GM20431 (cell line): ENCODE data around the gene DRICH1.
"Not testable (repeated sequence)": the region's sequence is repeated elsewhere in the genome, so short reads cannot be mapped to it uniquely, and the experiment has no call there.

Experiments
- in situ Hi-C: fragments of 300-500 bp; cut with MseI, MboI; formaldehyde crosslinking; loops from one replicate; pipeline ENCODE4 v1.15.0; 2020; ENCODE audit warnings: low sequenced_read_pairs; ENCODE audit not compliant: unreplicated experiment

DRICH1 gene

GRCh38 chr22:23632178-23632577 is at the start of gene DRICH1:
Gene DRICH1, minus strand, starts transcription at chr22:23632321. Its CDS starts 298 bp downstream, at chr22:23632023.
- in situ Hi-C loops = no loop called here

DNA sequence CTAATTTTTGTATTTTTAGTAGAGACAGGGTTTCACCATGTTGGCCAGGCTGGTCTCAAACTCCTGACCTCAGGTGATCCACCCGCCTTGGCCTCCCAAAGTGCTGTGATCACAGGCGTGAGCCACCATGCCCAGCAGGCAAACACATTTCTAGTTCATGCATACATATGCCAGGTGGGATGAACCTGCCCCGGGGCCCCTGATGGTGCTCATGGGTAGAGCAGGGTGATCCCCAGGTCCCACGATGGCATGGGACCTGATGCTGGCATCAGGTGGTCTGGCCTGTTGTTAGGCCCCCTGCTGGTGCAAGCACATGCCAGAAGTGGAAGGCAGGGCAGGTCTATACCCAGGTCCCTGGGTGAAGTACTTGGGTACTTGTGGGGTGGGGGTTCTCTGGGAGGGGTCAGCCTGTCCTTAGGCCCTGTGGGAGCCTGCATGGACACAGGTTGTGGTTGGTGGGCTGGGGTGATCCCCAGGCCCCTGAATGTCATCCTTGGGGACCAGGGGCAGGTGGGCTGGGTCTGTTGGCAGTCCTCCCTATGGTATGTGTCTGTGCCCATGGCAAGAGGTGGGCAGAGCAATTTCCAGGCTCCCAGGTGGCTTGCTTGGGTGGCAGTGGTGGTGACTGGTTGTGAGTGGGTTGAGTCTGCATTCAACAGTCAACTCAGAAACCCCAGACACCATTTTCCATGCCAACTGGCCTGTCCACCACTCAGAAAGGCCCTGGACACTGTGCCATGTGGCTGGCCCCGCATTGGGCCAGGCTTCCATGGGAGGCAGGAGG is 49.1 kb upstream of the DRICH1 start:
- in situ Hi-C loops = no loop called here

DNA sequence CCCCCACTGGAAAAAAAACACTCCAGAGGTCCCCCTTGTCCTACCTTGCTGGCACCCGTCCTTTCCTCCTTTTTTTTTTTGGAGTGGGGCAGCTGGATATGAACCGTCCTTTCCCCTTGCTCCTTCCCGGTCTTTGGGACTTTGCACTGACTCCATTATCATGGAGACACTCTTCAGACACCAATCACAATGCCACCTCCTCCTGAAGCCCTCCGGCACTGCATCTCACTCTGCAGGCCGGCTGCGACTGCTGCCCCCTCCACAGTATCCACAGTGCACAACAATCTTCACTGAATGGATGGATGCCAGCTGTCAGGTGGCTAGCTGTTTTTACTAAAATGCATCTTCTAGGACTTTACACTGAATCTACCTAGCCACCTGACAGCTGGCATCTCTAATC is 46.0 kb upstream of the DRICH1 start:
- in situ Hi-C loops = no loop called here

DNA sequence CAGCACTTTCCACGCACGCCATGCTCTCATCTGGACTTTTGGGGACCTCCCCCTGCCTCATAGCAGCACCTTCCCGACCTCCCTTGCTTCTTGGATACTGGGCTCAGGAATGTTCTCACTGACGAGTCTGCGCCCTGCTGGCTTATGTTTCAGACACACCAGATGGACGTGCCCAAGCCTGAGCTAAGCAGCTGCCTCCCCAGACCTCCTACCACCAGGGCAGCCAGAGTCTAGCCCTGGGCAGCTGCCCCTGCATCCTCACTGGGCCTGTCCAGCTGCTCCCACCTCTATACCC is 45.5 kb upstream of the DRICH1 start:
- in situ Hi-C loops = no loop called here

GRCh38 chr22:23676841-23677700 is 45.0 kb upstream of the DRICH1 start:
- in situ Hi-C loops = not testable (repeated sequence)

DNA sequence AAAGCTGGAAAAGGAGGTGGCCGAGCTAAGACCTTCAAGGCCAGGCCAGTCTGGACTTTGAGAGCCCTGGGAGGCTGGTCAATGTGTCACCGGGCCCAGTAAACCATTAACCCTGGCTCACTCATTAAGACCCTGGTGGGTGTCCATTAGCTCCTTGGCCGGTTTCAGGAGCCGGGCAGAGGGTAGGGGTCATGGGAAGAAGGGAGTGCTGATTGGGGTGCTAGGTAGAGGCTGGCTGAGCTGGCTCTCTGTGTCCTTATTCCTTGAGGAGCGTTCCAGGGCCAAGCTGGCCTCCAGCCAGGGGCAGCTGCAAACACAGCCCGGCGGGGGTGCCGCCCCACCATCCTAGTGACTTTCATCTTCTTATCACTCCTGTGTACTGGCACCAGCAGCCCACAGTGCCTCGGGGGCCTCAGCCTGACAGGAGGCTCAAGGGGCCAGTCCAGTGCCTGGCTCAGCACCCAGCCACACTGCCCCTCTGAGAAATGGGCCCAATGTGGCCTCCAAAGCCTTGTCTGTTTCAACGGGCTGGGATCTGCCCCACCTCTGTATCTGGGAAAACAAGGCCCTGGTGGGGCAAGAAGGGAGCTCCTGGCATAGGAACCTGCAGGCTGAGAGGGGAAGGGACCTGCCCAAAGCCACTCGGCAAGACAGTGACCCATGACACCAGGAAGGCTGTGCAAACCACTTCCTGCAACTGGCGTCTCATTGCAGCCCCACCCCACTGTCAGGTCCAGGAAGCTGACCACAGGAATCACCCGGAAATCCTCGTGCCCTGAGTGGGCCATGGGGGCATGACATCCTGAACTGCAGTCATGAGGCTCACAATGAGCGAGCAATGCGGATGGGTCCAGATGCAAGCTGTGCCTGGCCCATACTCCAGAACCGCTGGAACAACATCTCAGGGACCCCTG is 43.6 kb upstream of the DRICH1 start:
- in situ Hi-C loops = no loop called here

DNA sequence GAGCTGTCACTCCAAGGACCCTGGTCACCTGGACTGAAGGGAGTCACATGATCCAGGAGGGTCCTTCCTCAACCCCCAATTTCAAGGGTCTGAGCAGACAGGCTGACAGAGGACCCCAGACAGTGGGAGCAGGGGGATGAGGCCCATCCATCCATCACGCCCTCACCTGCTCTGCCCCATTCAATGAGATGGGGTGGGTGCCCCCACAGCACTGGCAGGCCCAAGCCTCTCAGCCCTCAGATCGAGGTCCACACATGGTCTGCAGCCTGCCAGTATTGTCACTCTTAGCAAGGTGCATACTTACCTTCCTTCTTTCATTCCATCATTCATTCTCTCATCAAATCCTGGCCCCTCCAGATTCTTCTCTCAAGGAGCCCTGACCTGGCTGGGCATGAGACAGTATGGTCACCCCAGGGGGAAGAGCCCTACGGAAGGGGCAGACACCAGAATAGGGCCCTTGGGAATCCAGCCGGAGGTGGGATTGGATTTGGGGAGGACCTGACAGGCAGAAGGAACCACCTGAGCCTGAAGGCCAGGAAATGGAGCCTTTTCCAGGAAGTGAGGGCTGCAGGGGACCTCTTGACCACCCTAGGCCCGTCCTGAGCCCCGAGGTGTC is 42.9 kb upstream of the DRICH1 start:
- in situ Hi-C loops = not testable (repeated sequence)

DNA sequence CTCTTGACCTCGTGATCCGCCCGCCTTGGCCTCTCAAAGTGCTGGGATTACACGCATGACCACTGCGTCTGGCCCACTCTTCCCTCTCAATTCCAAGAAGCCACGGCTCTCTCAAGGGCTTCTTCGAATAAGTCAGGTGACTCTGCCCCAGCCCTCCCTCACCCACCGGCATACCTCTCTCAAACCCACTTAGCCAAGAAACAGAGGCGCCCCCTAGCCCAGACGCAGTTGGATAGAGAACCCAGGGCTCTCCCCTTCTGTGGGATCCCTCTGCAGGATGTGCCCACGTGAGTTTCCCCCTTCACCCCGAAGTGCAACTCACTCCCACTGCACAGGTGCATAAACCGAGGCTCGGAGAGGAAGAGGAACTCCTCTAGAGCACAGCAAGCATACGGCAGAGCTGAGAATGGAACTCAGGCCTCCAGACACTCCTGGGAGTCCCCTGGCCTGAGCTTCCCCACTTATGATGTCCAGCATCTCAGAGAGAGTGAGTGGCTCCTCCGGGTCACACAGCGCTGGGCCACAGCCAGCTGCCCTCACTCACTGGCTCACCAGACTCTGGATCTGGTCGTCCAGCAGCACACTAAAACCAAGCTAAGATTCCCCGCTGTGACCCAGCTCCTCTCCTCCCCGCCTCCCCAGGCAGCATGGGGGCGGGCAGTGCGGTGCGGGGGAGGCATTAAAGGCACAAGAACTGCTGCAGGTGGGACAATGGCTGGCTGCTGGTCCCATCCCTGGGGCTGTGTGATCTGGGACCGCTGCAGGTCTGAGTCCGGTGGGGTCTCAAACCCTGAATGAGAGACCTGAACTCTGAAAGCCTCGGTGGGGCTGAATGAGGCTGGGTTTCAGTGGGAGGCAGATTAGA is 41.9 kb upstream of the DRICH1 start:
- in situ Hi-C loops = no loop called here

DNA sequence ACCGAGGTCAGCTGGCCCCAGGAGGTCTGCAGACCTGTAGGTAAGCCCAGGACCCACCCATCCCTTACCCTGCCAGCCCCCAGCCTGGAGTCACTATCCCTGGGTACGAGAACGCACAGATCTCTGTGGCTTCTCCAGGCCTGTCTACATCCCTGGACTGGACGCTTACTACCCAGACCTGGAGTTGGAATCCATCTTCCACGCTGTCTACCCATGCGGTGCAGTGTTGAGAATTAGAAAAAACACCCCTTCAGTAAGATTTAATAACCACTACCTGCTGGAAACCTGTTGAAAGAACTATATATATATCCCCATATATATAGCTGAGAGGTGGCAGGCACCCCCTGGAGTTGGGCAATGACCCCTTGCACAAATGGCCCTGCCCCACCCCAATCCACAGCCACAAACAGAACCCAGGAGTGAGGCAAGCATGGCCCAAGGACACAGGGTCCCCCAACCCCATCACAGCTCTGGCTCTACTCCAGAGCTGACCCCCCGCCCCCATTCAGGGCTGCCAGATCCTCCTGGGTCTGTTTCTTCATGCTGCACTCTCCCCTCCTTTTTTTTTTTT is 41.0 kb upstream of the DRICH1 start:
- in situ Hi-C loops = no loop called here

DNA sequence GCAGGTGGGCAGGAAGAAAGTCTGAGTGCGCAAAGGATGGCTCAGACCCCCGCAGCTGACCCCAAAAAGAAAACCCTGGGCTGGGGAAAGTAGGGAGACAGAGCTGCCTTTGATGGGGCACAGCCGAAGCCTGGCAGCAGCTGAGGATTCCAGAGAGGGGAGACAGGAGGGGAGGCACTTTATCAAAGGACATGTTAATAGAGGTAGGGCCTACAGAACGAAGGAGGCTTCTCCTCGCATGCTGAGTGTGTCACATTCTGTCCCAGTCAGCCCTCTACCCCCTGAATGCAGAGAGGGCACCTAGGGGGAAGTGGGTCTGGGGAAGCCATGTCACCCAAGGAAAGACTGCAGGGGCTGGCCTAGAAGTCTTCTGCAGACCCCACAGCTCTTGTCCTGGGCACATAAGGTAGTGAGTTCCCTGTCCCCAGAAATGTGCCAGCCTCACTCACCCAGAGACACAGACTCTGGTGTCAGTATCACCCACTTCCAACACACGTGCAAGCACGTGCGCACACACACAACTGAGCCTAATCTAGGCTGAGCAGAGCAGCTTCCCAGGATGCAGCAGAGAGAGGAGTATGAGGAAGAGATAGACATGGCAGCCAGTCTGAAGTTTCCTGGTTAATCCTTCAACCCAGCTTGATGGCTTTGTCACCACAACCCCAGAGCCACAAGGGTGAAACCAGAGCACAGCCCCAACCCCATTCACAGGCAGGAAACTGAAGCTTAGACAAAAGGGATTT is 40.4 kb upstream of the DRICH1 start:
- in situ Hi-C loops = not testable (repeated sequence)

DNA sequence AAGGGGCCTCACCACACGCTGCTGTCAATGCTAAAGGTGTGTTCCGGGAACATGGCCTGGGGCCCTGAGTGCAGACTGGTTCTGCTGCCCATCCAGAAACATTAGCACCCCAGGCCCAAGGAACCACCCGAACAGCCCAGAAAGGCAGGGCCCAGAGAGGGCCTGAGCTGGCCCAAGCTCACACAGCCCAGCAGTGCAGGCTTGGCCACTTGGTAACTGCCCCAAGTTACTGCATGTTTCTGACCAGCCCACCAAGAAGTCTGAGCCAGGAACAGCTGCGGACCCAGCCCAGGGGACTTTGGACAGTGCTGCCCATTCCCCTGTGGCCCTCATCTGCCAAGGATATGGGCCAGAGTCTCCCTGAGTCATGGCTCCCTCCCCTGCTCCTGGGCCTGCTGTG is 39.3 kb upstream of the DRICH1 start:
- in situ Hi-C loops = not testable (repeated sequence)

DNA sequence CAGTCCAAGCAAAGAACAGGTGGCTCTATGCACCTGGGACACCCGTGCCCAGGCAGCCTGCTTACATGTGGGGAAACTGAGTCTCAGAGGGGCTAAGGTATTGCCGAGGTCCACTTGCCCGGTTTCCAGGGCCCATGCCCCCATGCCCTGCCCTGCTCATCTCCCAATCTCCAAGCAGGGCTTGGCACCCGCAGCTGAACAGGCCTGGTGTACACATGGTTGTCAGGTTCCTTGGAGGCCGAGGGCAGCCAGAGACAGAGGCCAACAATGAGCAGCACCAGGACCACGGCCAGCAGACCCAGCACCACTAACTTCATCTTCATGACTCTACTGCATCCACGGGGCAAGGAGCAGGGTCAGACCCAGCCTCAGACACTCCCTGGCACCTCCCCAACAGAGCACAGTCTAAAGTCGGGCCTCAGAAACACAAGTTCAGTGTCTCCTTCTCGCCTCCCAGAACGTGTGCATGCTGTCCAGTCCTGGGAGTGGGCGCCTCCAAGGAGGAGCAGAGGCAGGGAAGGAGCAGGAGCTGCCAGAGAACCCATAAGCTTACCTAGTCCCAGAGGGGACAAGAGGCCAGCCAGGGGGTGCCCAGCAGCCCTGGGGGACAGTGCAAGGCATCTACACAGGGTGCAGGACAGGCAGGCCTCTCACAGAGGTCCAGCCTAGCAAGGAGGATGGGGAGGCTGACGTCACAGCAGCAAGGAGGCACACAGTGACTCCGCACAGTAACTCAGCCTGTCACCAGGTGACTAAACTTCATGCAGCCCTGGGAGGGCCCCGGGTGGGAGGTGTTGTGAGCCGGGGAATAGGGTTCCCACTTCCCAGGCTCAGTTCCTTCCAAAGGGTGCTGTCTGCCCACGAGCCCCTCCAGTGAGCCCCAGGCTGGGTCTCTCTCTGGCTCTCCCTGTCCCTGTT is 38.5 kb upstream of the DRICH1 start:
- in situ Hi-C loops = no loop called here

DNA sequence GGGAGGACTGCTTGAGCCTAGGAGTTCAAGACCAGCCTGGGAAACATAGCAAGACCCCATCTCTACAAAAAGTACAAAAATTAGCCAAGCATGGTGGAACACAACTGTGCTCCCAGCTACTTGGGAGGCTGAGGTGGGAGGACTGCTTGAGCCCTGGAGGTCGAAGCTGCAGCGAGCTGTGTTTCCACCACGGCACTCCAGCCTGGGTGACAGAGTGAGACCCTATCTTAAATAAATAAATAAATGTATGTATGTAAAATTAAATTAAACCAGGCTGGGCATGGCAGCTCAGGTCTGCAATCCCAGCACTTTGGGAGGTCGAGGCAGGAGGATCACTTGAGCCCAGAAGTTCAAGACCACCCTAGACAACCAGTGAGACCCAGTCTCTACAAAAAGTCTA is 28.3 kb upstream of the DRICH1 start:
- in situ Hi-C loops = not testable (repeated sequence)

DNA sequence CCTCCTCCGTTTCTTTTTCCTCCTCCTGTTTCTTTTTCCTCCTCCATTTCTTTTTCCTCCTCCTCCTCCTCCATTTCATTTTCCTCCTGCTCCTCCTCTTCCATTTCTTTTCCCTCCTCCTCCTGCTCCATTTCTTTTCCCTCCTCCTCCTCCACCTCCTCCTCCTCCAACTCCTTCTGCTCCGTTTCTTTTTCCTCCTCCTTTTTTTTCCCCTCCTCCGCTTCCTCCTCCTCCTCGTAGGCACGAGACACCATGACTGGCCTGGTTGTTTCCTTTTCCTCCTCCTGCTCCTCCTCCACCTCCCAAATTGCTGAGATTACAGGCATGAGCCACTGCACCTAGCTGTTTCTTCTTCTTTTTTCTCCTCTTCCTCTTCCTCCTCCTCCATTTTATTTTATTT is 25.6 kb upstream of the DRICH1 start:
- in situ Hi-C loops = no loop called here

- in situ Hi-C loops = no loop called here
These were observed 23.9 kb upstream of the DRICH1 start for GRCh38 chr22:23655891-23656475.

GRCh38 chr22:23652711-23653110 is 20.6 kb upstream of the DRICH1 start:
- in situ Hi-C loops = no loop called here

DNA sequence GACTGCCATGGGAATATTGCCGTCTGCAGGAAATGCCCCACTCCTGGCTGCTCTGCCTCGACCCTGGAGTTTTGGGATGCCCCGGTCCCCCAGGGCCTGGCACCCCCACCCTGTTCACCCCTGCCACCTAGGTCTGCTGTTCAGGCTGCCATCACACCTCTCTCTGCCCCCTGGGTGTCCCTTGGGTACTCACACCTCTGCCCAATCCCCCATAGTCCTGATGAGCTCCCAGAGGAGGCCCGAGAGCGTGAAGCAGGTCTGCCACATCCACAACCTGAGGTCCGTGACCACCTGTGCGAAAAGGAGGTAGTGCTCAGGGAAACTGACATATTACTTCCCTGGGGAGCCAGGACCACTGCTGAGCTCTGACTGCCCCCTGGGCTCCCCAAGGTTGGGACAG is 20.2 kb upstream of the DRICH1 start:
- in situ Hi-C loops = no loop called here
